ENCODE results near the gene EPHA8.

- no peak for TF ChIP-seq CTCF (IDR thresholded peaks at IDR 0.05)
- TF ChIP-seq EZH2 (IDR thresholded peaks at IDR 0.05; ENCODE audit: borderline replicate concordance, insufficient read depth, low read depth, low read length, poor library complexity, severe bottlenecking), result no peak
These were observed 86.9 kb downstream of the EPHA8 start for GRCh38 chr1:22650089-22650693.
